Vagina (tissue), 2 donors: ENCODE results near the gene MED13L. TPM values are rescaled to one million over a fixed set of nuclear protein-coding genes. Genes with fewer than 3 reads are reported as not detected.

Source experiments
- DNase-seq, 2 donors: peaks; one replicate each; pipeline ENCODE4 v3.0.0-alpha.2; 2017; ENCODE audit errors: extremely low spot score in 2 of 2
- H3K27ac ChIP-seq: fragments of 200-600 bp; sonication (generic); one replicate; pipeline ENCODE4 v1.5.1; 2019
- H3K27me3 ChIP-seq: fragments of 200-600 bp; sonication (generic); one replicate; pipeline ENCODE4 v1.5.1; 2019
- H3K36me3 ChIP-seq, 2 donors: fragments of 200-600 bp; sonication (generic); one replicate each; pipeline ENCODE4 v1.5.1; 2017 to 2019
- H3K4me1 ChIP-seq: fragments of 200-600 bp; sonication (generic); one replicate; pipeline ENCODE4 v1.5.1; 2019
- H3K4me3 ChIP-seq, 2 donors: fragments of 200-600 bp; sonication (generic); 1 replicate in 1 of 2; 2 replicates in 1 of 2; pipeline ENCODE4 v1.5.1; 2016 to 2019
- H3K9me3 ChIP-seq: fragments of 200-600 bp; sonication (generic); one replicate; pipeline ENCODE4 v1.5.1; 2019
- POLR2A ChIP-seq, 2 donors: fragments of 450-650 bp; IDR thresholded peaks; one replicate each; pipeline ENCODE4 v1.6.1; 2017; ENCODE audit warnings: antibody characterized with exemption in 2 of 2, mild to moderate bottlenecking in 2 of 2, moderate library complexity in 2 of 2
- POLR2AphosphoS5 ChIP-seq, 2 donors: sonication (generic); formaldehyde crosslinking; IDR thresholded peaks; one replicate each; pipeline ENCODE4 v1.9.0; 2017; ENCODE audit warnings: antibody characterized with exemption in 2 of 2, mild to moderate bottlenecking in 2 of 2, low read depth in 1 of 2; ENCODE audit not compliant: insufficient read depth in 1 of 2
- intact Hi-C: fragments of 100-400 bp; cut with DNase I; formaldehyde crosslinking; loops from one replicate; pipeline ENCODE4 v1.15.1; 2023
- total RNA-seq: library from RNA; depleted of rRNA; stranded (reverse); fragments of >200 nt; gene quantifications from one replicate; pipeline ENCODE4 v1.2.3, GENCODE V29; 2016
- TF ChIP-seq, protein P1 (sequence below), 3 experiments: fragments of 450-650 bp in 2 of 3; fragments of 200-600 bp in 1 of 3; sonication (generic) in 1 of 3; IDR thresholded peaks; one replicate each; pipeline ENCODE4 v1.5.1; 2017 to 2019; ENCODE audit warnings: antibody characterized with exemption in 3 of 3, mild to moderate bottlenecking in 2 of 3, moderate library complexity in 2 of 3

MED13L gene
- total RNA-seq, 1 donor from 2014 or later: 161 TPM

DNA sequence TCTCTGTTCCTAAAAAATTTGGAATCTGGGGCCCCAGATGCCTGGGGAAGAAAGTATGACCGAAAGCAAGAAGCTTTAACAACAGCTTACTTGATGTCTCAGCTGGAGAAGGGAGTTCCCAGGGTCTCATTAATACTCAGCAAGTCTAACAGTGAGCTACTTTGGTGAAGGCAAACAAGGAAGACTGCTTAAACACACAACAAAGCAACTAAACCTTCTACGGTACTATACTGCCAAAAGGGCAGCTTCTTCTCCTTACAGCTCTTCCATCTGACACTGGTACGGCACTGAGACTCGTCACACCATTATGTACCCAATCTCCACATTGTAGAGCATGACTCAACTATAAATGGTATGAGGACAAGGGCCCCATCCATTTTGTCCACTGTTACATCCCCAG is 213.0 kb downstream of the MED13L start:
- no peak for TF ChIP-seq POLR2AphosphoS5 (IDR thresholded peaks at IDR 0.05; ENCODE audit: insufficient read depth in 1 of 2, low read depth in 1 of 2)
- TF ChIP-seq, protein P1, sequence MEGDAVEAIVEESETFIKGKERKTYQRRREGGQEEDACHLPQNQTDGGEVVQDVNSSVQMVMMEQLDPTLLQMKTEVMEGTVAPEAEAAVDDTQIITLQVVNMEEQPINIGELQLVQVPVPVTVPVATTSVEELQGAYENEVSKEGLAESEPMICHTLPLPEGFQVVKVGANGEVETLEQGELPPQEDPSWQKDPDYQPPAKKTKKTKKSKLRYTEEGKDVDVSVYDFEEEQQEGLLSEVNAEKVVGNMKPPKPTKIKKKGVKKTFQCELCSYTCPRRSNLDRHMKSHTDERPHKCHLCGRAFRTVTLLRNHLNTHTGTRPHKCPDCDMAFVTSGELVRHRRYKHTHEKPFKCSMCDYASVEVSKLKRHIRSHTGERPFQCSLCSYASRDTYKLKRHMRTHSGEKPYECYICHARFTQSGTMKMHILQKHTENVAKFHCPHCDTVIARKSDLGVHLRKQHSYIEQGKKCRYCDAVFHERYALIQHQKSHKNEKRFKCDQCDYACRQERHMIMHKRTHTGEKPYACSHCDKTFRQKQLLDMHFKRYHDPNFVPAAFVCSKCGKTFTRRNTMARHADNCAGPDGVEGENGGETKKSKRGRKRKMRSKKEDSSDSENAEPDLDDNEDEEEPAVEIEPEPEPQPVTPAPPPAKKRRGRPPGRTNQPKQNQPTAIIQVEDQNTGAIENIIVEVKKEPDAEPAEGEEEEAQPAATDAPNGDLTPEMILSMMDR (IDR thresholded peaks at IDR 0.05): no peak
- no peak for TF ChIP-seq POLR2A (IDR thresholded peaks at IDR 0.05)
- H3K9me3 ChIP-seq: no peaks in the 10 kb centered on the region
- no peak overlapping the region for H3K27ac ChIP-seq
- peaks cover 33% of the 10 kb centered on the region for H3K4me1 ChIP-seq
- H3K27me3 ChIP-seq: no peaks in the 10 kb centered on the region
- no peak for DNase-seq
- intact Hi-C loops: no loop called here
- H3K36me3 ChIP-seq: no peaks in the 10 kb centered on the region
- H3K4me3 ChIP-seq: no peak overlapping the region

DNA sequence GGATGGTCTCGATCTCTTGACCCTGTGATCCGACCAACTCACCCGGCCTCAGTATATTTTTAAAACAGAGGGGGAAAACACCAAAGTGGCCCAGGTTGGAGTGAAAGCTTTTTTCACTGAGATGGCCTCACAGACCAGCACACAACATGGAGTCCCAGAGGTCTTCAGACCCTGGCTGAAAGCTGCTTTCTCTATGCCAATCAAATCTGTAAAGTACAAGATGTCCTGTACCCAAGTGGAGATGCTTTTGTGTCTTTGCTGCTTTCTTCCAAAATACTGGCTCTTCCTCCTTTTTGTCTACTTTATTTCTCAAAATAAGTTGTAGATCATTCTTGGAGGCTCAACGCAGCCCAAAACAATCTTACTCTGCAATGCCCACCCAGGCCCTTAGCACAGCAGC is 214.8 kb downstream of the MED13L start:
- no peaks in the 10 kb centered on the region for H3K36me3 ChIP-seq
- no peak overlapping the region for H3K27ac ChIP-seq
- no peaks in the 10 kb centered on the region for H3K27me3 ChIP-seq
- peaks cover 19% of the 10 kb centered on the region for H3K4me1 ChIP-seq
- TF ChIP-seq POLR2AphosphoS5 (IDR thresholded peaks at IDR 0.05; ENCODE audit: insufficient read depth in 1 of 2, low read depth in 1 of 2) (no peak), POLR2A (IDR thresholded peaks at IDR 0.05) (no peak)
- TF ChIP-seq, protein P1 (IDR thresholded peaks at IDR 0.05): no peak
- H3K4me3 ChIP-seq: no peak overlapping the region
- H3K9me3 ChIP-seq: no peaks in the 10 kb centered on the region
- intact Hi-C loops: no loop called here
- no peak for DNase-seq

DNA sequence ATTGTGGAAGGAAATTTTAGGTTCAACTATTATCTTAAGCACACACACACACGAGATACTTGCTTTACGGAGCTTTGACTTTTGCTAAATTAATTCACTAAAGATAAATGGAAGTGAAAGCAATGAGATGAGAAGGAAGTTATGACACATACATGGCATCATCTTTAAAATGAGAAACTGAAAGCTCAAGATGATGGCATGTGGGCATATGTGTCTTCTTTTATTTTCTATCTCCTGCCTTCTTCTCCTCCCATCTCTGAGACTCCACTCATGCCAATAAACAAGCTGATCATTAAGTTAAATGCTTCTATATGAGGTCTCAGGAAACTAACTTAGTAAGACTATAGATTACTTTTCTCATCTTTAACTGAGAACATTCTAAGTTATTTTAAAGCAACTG is 216.7 kb downstream of the MED13L start:
- Histone ChIP-seq H3K4me1 (peaks cover 17% of the 10 kb centered on the region), H3K27ac (no peak overlapping the region), H3K9me3 (no peaks in the 10 kb centered on the region), H3K27me3 (no peaks in the 10 kb centered on the region), H3K4me3 (no peak overlapping the region), H3K36me3 (no peaks in the 10 kb centered on the region)
- intact Hi-C loops: no loop called here
- TF ChIP-seq POLR2AphosphoS5 (IDR thresholded peaks at IDR 0.05; ENCODE audit: insufficient read depth in 1 of 2, low read depth in 1 of 2) (no peak), POLR2A (IDR thresholded peaks at IDR 0.05) (no peak)
- TF ChIP-seq, protein P1 (IDR thresholded peaks at IDR 0.05): no peak
- DNase-seq: no peak

DNA sequence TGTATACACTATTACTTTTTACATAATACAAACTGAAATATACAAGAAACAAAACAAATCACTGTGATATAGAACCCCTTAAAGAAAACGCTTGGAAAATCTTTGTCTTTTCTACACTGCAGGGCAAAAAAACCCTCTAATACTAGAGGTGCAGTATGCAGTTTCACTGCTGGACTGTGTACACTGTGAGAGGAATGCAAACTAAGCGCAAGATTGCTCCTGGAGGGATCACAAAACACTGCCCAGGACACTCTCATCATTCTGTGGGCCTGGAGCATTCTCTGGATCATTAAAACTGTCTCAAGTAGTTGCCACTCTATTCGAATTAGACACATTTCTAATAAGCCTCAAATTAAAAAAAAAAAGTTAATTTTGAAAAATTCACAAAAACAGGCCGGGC is 217.6 kb downstream of the MED13L start:
- TF ChIP-seq POLR2A (IDR thresholded peaks at IDR 0.05): no peak
- no peak for TF ChIP-seq POLR2AphosphoS5 (IDR thresholded peaks at IDR 0.05; ENCODE audit: insufficient read depth in 1 of 2, low read depth in 1 of 2)
- TF ChIP-seq, protein P1 (IDR thresholded peaks at IDR 0.05): no peak
- DNase-seq: no peak
- intact Hi-C loops: no loop called here
- H3K27ac ChIP-seq: no peak overlapping the region
- no peaks in the 10 kb centered on the region for H3K27me3 ChIP-seq
- no peaks in the 10 kb centered on the region for H3K9me3 ChIP-seq
- no peaks in the 10 kb centered on the region for H3K36me3 ChIP-seq
- H3K4me1 ChIP-seq: peaks cover 8% of the 10 kb centered on the region
- H3K4me3 ChIP-seq: no peak overlapping the region

DNA sequence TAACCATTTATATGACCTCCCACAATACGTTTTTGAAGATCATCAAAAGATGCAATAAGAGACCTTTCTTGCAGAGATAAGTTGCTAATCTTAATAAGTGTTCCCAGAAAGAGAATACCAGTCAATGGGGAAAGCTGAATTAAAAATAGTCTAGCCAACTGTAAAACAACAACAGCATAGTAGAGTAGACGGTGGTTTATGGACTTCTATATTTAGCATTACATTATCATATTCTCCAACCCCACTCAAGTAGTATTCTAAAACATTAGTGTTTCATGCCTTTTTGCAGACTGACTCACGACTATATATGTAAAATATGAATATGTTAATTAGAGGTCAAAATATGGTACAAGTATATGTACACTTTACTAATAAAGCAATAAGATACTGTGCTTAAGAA is 218.9 kb downstream of the MED13L start:
- no peak for DNase-seq
- no peak overlapping the region for H3K27ac ChIP-seq
- TF ChIP-seq POLR2A (IDR thresholded peaks at IDR 0.05) (no peak), POLR2AphosphoS5 (IDR thresholded peaks at IDR 0.05; ENCODE audit: insufficient read depth in 1 of 2, low read depth in 1 of 2) (no peak)
- TF ChIP-seq, protein P1 (IDR thresholded peaks at IDR 0.05): no peak
- H3K4me1 ChIP-seq: peaks cover 15% of the 10 kb centered on the region
- H3K27me3 ChIP-seq: no peaks in the 10 kb centered on the region
- H3K9me3 ChIP-seq: no peaks in the 10 kb centered on the region
- no peak overlapping the region for H3K4me3 ChIP-seq
- no peaks in the 10 kb centered on the region for H3K36me3 ChIP-seq
- intact Hi-C loops: no loop called here
